GM18517 (cell line): ENCODE measurements around the gene PRR20G.

Experiments used
- ATAC-seq: cut with Tn5 transposase; IDR thresholded peaks from one replicate; pipeline ENCODE4 v1.9.1; 2021; ENCODE audit warnings: mild to moderate bottlenecking, moderate library complexity; ENCODE audit not compliant: unreplicated experiment

The PRR20G gene

DNA sequence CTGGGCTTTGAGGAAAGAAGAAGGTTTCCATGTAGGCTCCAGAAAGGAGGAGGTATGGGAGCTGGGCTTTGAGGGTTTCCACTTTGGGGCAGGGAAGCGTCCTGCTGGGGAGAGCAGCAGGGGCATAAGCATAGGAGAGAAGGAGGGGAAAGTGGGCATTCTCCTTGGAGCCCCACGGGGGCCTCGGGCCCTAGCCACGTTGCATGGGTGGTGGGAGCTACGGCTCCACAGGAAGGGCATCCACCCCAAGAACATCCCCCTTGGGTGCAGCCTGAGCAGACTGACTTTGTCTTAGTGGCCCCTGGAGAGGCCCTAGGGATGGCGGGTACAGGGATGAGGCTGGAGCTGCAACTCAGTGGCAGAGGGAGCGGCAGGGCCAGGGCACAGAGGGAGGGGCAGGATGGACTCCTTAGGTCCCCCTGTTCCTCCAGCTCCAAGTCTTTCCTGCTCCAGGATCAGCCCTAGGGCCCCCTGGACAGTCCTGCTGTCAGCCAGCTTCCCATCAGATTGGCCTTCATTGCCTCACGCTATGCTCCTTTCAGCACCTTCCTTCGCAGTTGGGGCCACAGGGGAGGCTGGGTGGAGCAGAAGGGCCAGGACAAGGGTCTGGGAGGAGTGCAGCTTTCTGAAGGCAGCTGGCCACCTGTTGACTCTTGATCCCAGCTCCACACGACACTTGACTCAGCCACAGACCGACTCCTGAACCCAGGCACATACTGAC, 22.9 kb downstream of the PRR20G start:
- ATAC-seq: no peak

DNA sequence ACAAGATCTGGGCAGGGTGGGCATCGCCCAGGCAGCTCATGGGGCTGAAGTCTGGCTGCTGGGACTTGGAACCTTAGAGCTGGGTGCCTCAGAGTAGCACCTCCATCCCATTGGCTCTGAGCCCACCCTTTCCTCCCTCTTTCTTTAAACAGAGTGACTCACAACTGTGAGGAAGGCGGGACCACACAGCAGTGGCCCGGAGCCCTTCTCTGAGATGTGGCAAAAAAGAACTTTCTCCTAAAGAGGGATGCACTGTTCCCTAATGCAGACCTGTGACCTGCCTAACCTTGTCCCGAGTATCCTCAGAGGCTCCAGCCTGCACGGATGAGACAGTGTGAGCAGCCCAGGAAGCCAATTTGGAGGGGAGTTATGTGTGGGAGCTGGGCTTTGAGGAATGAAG, 23.6 kb downstream of the PRR20G start:
- no peak for ATAC-seq

DNA sequence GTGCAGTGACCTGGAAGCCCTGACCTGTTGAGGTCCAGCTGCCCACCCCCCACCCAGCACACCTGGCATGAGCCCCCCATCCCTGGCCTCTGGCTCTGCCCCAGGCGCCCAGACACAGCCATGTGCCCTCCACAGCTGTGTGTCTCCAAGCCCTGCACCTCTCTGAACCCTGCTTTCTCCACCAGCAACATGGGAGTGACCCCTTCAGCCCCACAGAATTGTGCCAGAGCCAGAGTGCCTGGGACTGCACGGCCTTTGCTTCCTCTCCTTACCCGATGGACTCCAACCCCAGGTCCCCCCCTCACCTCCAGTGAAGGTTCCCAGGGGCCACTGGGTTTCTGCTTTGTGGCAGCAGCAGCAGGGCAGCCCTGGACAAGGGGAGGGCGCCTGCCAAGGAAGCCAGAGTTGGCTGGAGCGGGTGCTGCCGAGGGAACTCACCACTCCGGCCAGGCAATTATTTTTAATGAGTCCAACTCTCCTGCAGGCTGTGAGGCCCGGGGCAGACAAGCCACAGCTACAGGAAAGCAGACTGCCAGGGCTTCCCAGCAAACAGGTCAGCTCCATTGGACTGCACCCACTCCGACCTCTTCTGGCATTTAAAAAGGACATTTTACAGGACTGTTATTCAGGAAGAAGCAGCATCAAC, 24.1 kb downstream of the PRR20G start:
- ATAC-seq: no peak

DNA sequence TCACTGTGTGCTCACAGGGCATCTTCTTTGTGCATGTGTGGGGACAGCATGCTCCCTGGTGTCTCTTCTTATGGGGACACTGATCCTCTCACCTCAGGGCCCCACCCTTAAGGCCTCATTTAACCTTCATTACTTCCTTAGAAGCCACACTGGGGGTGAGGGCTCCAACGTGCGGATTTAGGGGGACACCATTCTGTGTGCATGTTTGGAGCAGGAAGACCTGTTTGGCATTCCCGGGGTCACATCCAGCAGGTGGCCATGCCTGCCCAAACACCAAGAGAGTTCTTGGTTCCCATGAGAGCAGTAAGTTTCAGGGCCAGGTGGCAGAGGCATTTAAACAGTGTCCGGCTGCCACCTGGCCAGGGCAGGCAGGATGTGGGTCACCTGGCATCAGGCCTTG, 24.8 kb downstream of the PRR20G start:
- ATAC-seq: no peak

DNA sequence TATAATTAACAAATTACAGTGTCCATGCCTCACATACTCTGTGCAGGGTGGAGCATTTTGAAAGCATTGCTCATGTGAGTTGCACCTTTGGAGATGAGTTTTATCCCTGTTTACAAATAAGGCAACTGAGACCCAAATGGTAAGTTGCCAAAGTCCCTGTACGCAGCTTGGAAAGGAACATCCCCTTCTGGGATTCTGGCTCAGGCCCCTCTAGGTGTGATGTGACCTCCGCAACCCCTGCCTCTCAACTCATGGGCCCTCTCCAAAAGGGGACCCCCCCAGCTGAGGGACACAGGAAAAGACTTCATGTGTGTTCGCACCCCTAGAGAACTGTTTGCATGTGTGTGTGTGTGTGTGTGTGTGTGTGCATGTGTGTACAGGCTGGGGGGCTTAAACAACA, 25.3 kb downstream of the PRR20G start:
- no peak for ATAC-seq

DNA sequence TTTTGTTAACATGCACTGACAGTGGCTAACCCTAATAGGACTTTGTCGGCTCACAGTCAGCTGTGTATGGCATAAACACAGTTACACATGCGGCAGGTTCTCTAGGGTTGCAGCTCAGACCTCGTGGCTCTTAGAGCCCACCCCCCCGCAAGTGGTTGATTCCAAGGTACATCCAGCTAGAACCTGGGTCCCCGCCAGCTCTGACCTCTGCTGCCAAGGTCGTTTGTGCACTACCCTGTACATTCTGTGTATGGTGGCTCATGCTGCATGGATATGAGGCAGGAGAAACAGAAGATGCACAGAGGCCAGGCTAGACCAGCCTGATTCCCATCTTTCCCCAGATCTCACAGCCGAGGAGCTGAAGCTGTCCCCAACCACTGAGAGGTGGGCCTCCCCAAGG, 25.9 kb downstream of the PRR20G start:
- no peak for ATAC-seq

DNA sequence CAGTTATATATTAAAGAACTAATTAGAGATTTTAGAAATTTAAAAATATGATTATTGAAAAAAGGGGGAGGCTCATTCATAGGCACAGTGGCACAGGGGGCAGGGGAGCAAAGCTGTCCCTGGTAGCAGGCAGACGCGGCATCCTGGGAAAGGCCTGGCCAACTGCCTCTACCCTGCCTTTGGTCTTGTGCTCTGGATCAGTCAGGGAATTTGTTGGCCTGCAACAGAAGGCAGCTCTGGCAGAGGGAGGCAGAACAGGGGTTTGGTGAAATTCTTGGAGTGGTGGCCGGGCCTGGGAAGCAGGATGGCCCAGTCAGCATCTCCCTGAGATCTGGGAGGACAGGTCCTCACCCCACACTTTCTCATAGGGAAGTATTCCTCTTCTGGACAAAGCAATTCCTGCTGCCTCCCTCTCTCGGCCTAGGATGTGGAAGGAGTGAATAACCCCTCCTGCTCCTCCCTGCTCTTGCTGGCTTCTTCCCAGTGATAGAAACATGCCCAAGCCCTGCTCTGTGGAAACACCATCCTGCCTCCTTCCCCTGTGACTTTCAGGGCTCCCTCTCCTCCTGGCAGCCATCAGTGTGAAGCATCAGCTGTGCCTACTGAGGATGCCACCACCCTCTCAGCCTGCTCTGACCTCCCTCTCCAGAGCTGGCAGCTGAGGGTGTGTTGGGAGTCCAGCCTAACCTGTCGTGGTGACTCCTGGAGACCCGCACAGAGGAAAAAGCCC, 26.9 kb downstream of the PRR20G start:
- no peak for ATAC-seq

DNA sequence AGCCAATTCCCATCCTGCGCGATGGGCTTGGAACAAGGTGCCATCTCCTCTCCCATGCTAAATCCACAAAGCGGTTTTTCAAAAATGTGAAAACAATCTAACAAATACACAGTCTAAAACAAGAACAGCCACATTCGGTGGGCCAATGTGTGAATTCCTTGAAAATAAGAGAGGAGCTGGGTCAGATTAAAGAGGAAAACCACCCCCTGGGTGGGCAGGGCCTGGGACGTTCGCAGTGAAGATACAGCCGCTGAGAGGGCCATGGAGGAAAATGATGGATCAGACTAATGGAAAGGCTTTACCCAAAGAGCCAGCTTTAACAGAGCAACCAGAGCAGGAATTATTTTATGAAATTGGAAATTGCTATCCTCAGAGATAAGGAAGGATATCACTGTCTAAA, 27.4 kb downstream of the PRR20G start:
- ATAC-seq: no peak

DNA sequence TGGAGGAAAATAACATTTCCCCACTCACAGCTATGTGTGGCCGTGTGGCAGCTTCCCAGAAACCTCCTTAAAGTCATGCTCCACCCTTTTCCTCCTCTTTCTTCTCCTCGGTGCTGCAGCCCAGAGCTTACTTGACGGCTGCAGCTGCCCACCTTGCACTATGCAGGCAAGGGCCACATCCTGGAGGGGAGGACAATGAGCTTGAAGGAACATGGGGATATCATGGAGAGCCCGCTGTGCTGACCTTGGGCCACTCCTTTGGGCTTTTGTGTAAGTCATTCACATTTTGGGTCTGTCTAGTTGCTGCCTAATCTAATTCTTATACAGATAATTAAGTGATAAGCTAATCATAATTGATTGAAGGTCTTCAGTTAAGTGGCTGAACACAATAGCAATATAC, 28.0 kb downstream of the PRR20G start:
- no peak for ATAC-seq

DNA sequence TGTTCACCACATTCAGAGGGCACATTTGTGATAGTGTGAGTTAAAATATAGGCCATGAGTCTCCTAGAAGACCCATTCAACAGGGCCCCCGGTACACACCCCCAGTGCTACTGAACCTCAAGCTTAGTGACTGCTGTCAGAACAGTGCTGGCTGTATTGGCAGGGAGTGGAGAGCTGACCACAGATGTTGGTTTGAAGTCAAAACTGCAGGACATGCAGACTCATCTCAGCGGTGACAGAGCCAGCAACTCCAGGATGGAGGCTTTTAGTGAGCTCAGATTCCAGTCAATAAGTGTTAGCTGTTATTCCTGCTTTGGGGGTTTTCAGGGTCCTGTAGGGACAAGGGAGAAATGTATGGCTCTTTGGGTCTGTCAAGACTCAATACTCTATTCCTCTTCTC, 29.1 kb downstream of the PRR20G start:
- no peak for ATAC-seq

DNA sequence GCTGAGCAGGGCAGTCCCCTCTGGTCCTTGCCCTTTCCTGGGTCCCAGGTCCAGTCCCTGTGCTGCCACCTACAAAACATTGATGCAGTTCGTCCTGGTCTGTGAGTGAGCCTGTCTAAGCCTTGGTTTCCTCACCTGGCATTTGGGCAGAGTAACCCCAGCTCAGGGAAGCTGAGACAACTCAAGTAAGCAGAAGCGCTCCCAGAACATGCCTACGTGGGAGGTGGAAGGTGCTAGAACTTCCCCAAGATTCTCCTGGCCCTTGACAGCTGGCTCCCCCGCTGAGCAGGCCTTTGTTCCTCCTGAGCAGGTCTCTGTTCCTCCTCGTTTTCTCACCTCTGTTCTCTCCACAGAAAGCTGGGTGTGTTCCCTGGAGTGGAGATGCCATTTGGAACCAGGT, 30.5 kb downstream of the PRR20G start:
- ATAC-seq: no peak

DNA sequence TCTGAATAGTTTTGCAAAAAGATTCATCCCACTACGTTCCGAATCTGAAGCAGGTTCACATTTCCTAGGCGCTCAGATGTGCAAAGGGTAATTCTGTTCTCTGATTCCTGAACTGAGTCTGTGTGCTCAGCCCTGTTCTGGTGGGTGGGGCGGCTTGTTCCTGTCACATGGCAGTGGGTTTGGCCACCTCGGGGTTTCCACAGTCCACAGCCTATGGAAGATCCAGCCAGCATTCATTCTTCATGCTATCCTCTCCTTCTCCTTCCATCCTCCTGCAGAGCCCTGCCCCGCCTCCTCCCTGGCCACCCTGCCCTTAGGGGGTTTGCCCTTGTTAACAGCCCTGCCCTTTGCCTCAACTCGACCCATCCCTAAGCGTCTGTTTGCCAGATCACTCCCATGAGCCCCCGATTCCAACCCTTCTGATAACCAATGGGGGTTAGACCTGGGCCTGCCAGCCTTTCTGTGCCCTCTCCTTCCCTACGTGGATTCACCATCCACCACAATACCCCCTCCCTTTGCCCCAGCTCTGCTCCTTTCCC, 31.0 kb downstream of the PRR20G start:
- ATAC-seq: no peak

DNA sequence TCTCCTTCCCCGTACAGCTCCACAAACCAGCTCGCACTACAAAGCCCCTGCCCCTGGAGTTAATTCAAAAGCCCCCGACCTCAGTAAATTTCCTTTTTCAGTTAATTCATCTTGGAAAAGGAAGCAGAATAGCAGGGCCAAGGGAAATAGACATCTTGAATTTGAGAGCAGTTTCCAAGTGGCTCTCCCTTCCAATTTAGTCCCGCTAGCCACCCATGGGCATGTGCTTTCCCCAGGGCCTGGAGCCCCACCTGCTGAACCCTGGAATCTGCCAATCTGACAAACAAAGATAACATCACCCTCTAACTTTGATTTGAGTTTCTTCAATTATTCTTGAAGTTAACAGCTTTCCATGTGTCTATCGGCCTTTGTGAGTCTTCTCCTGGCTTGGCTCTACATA, 31.7 kb downstream of the PRR20G start:
- no peak for ATAC-seq

DNA sequence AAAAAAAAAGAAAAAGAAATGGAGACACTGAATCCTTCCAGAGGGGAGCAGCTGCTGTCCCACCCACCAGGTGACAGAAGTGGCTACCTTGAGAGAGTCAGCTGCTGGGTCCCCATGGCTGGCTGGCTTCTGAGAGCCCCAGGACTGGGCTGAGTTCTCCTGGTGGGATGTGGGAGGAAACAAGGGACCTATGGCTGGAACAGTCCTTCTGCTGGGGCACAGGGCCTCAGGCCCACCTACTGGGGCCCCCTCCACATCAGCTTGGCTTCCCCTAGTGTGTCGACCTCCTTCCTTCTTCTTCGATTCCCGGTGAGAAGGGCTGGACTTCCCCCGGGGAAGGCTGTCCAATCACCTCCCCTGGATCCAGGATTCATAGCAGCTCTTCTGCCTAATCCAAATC, 32.3 kb downstream of the PRR20G start:
- no peak for ATAC-seq

DNA sequence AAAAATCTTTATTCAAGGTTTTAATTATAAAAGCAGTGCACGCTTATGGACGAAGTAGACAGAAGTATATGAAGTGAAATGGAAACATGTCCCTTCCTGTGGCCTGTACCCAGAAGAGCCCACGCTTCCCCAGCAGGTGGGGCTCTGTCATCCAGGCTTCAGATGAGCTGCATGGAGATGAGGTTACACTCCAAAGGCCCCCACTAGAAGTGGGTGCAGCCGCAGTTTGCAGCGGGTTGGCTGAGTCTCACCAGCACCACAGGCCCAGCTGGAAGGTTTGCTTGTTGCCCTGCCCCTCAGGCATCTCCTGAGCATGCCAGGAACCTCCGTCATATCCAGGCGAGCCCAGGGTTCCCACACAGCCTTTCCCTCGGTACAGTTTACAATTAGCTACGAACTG, 33.1 kb downstream of the PRR20G start:
- ATAC-seq: no peak

DNA sequence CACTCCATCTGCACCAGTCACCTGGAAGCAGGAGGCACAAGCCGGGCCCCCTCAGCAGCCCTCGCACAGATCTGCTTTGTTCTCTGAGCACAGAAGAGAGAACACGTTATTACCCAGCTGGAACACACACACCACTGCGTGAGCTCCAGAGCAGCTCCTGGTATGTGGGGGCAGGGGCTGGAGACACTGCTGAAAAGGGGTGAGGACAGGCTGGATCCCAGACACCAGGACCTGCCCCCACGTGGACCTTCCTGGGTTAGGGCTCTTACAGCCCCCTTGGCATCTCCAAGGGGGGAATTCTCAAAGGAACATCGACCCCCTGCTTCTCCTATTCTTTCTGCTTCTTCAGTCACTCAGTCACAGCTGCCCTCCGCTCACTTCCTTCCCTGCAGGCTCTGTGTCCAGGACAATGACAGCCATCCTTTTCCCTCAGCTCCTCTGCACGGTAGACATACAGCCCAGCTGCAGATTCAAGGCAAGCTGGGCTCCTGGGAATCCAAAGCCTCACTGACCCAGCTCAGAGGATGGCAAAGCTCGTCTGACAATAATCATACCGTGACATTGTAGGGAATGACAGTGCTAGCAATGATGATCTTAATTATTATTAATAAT, 33.7 kb downstream of the PRR20G start:
- ATAC-seq: no peak

DNA sequence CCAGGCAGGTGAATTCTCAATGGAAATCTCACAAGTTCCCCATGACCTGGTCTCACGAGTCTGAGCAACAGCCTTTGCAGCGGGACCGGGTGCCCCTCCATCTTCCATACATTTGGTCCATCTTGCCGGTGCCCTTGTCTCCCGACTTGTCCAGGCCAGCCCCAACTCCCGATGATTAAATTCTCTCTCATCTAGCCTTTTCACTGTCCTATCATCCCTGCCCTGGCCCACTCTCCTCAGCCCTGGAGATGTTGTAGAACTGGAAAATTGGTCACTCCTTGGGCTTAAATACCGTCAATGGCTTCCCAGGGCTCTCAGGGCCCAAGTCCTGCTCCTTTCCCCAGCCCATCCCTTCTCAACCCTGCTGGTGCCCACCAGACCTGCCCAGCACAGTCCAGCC, 34.4 kb downstream of the PRR20G start:
- no peak for ATAC-seq

DNA sequence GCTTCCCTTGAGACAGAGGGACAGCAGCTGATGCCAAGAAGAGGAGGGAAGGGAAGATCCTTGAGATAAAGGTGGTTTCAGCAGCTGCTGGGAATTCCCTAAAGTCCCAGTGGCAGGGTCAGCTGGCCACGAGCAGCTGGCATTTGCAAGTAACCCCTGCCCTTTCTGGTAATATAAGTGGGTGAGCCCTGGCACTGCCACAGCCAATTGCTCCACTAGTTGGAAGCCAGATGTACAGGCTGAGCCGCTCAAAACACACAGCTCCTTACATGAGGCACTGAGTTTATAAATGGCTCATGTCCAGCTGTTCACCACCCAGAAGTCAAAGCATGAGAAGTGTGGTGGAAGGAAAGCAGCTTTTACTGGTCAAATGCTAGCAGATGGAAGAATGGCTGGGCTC, 35.4 kb downstream of the PRR20G start:
- ATAC-seq: no peak

DNA sequence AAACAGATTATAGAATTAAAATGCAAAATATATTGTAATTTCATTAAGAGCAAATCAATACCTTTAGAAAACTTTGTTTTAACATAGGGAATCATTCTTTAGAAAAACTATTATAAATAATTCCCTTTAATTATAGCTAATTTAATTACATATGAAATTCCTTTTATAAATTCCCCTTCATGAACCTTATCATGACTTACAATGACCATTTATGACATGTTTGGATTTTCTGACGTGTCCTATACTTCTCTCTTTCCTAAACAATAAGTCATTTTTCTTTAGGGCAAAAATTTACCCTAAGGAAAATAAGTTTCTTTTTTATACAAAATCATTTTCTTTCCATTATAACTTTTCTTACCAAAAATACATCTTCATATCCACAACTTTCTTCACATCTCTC, 37.8 kb downstream of the PRR20G start:
- no peak for ATAC-seq

DNA sequence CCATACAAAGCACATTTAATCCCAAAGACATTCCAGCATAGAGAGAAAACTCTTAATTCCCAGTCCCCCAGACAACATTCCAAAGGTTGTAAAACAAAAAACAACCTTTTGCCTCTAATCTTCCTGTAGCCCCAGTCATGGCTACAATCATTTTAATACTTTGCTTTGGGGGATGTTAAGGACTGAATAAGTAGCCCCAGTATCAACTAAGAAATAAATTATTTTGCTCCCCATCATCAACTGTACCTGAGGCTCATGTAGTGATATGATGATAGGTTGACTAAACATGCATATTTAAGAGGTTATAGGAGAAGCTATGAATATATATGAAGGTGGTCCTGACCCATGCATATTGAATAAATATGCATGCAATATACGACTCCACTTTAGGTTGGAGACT, 40.6 kb downstream of the PRR20G start:
- no peak for ATAC-seq

DNA sequence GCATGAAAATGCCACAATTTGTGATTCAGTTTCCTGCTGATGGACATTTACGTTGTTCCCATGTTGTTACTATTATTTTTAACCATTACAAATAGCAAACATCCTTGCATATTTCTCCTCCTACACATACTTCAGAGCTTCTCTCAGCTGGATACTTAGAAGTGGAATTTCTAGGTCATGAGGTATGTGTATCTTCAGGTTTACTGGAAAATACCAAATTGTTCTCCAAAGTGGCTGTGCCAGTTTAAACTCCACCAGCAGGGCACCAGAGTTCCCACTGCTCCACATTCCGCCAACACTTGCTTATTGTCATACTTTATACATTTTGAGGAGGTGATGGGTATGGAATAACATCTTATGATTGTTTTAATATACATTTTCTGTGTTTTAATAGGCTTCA, 49.2 kb downstream of the PRR20G start:
- ATAC-seq: no peak

DNA sequence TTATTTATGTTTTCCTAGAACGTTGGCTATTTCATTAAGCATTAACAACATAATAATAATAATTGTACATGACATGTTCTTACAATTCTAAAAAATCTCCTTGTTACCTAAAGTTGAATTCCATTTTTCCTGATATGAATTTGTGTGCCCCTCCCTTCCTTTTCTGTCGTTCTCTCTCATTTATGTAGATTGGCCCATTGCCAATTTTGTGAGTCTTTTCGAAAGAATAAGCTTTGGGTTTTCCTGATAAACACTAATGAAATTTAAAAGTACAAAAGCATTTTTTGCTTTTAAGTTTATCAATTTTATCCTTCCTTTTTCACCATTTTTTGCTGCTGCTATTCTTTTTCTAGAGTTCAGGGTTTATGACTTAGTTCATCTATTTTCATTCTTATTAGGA, 50.0 kb downstream of the PRR20G start:
- no peak for ATAC-seq
